B cell (primary cell): ENCODE measurements around the gene KLHDC7A.

Experiments
- CTCF ChIP-seq: fragments of 200-600 bp; IDR thresholded peaks from one replicate; pipeline ENCODE4 v1.8.0; 2022; ENCODE audit warnings: antibody characterized with exemption, mild to moderate bottlenecking
- EZH2 ChIP-seq: IDR thresholded peaks from 2 replicates; pipeline ENCODE4 v1.6.1; 2012; ENCODE audit warnings: borderline replicate concordance, low read depth, mild to moderate bottlenecking, moderate library complexity, low read length; ENCODE audit not compliant: insufficient read depth, poor library complexity, severe bottlenecking

- no peak for TF ChIP-seq EZH2
- no peak for TF ChIP-seq CTCF
Observed at GRCh38 chr1:18444563-18444962, 36.2 kb upstream of the KLHDC7A start.
